GM21737 (cell line): ENCODE data around the gene OR6M1.

Experiments
- ATAC-seq: cut with Tn5 transposase; IDR thresholded peaks from one replicate; pipeline ENCODE4 v1.9.1; 2021; ENCODE audit warnings: mild to moderate bottlenecking, moderate library complexity; ENCODE audit not compliant: unreplicated experiment

Gene OR6M1

DNA sequence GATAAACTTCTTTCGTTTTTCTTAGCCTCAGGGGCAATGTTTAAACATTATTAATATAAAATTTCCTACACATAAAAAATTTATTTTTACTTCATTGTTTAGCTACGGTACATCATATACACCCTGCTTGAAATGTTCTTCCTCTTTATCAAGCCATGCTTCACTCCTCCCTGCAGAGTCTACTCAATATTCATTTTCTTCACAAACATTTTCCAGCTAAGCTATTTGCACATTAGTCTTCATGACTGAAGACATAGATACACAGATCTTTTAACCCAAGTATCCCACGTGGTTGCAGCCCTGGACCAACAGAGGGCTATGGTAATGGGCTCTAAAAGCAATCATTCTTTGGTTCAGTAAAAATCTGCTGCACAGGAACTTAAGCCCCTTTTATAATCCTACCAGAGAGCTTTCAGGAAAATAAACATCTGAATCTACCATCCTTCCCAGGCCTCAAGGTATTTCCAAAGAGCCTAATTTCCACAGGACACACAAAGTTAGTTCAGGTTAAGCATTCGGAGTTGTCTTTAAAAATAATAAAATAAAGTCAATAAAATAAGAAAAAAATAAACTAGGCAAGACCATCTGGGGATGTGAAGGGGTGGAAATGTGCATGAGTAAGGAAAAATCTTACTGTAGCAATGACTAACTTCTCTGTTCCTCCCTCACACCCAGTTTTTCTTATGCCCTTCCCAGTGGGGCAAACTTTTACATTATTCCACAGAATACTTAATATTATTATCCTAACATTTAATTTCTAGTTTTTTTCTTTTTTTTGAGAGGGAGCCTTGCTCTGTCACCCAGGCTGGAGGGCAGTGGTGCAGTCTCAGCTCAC lies 30.2 kb downstream of the OR6M1 start:
- no peak for ATAC-seq

DNA sequence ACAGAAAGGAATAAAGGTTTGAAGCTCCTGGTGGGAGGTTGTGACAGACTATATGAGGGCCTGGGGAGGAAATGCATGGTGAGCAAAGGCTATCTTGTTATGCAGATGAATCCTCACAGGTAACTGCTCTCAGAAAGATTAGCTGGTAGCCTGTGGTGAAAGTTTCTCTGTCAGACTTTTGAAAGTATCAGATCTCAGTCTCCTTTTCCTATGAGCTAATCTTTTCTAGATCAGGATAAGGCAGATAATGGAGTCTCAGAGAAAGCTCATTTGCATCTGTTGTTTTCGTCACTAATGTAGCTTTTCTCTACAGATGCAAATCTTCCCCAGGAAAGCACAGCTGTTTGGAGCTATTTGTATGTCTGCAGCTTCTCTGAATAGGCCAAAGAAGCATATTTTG lies 30.9 kb downstream of the OR6M1 start:
- ATAC-seq = no peak

DNA sequence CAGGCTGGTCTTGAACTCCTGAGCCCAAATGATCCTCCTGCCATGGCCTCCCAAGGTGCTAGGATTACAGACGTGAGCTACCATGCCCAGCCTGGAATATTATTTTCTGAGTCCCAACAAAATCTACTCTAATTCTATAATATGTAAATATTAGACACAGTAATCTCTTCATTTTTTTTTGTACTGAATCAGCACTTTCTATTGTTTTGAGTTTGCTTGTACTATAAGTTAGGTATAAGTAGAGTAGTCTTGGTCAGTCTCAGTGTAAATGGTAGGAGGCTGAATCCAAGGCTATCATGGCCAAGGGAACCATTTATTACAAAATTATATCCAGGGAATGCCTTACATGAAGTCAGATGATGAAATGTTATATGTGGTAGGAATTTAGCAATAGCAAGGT lies 32.2 kb downstream of the OR6M1 start:
- no peak for ATAC-seq

GRCh38 chr11:123773026-123773425 lies 33.1 kb downstream of the OR6M1 start:
- no peak for ATAC-seq

DNA sequence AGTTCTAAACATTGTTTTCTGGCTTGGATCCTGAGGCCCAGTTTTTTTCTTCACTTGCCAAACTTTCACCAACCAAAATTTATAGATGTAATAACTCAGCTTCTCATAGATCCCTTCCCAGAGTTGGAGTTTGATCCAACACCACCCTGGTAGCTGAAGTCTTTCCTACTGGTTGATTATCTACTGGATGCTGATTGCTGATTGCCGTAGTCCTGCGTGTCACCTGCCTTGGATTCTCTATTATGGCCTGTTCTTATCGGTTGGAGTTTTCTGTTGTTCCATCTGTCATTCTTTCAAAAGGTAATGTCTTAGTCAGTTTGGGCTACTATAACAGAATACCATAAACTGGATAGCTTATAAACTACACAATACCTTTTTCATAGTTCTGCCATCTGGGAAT lies 34.5 kb downstream of the OR6M1 start:
- ATAC-seq = no peak

GRCh38 chr11:123770712-123771111 lies 35.4 kb downstream of the OR6M1 start:
- no peak for ATAC-seq

DNA sequence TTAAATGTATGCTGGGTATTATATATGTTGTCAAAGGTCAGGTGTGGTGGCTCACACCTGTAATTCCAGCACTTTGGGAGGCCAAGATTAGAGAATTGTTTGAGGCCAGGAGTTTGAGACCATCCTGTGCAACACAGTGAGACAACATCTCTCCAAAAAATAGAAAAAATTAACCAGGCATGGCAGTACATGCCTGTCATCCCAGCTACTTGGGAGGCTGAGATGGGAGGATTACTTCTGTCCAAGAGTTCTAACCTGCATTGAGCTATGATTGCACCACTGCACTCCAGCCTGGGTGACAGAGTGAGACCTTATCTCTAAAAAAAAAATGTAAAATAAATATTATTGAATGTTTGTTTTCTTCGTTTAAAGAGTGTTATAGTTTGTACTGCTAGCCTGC lies 40.5 kb downstream of the OR6M1 start:
- no peak for ATAC-seq

DNA sequence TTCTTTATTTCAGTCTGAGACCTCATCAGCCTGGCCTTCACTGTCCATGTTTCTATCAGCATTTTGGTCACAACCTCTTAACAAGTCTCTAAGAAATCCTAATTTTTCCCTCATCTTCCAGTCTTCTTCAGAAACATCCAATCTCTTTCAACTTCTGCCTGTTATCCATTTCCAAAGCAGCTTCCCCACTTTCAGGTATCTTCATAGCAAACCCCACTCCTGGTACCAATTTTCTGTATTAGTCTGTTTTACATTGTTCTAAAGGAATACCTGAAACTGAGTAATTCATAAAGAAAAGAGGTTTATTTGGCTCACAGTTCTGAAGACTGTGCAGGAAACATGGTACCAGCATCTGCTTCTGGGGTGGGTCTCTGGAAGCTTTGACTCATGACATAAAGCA lies 43.7 kb downstream of the OR6M1 start:
- ATAC-seq = no peak

- ATAC-seq = peak; percentile 65
Observed at GRCh38 chr11:123760894-123761293, 45.3 kb downstream of the OR6M1 start.

GRCh38 chr11:123757976-123758375 lies 48.2 kb downstream of the OR6M1 start:
- ATAC-seq = no peak

- ATAC-seq = no peak
Observed at GRCh38 chr11:123755813-123756212, 50.3 kb downstream of the OR6M1 start.
